T-helper 9 cell (primary cell): ENCODE data around the gene SNRPA1.

Experiments
- DNase-seq: peaks from one replicate; pipeline ENCODE4 v3.0.0-alpha.2; 2020

The SNRPA1 gene

DNA sequence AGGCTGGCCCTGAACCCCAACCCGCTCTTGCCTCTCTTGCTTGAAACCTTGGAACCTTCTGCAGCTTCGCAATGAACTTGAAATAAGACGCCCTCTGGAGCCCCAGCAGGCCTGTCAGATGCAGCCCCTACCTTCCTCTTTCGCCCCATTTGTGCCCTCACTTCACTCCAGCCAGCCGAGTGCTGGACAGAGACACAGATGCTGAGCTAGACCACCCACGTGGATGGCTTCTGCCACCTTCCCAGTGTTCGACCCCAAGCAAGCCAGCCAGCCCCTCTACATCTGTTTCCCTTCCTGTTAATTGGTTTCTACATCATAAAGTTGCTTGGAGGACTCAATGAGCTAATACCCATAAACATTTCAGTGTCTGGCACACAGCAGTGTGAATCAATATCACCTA, 23.8 kb upstream of the SNRPA1 start:
- no peak for DNase-seq

DNA sequence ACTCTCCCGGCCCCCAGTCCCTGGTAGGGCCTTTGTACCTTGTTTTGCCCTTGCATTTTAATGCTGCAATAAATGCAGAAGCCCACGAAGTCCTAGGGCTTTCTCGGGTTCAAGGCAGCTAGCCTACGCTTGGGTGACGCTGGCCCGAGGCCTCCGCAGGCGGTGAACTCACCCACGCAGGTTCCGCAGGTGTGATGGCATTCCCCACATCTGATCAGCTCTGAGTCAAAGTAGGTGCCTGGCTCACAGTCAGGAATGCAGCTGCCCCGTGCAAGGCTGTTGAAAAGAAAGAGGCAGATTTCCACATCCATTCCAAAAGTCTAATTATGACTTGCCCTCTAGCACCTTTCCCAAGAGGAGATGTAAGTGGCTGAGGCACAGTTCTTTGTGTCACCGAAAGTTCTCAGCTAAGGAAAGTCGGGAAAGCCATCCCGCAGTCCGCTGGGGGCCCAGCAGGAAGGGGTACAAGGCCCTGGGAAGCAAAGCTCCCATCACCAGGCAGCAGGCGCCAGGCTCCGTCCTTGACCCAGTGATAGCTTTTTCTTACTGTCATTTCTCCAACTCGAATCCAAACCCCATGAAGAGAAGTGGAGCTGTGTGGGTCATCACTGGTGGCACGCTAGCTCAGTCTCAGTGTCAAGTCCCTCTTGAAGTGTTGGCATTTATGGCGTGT, 23.2 kb upstream of the SNRPA1 start:
- DNase-seq: no peak

DNA sequence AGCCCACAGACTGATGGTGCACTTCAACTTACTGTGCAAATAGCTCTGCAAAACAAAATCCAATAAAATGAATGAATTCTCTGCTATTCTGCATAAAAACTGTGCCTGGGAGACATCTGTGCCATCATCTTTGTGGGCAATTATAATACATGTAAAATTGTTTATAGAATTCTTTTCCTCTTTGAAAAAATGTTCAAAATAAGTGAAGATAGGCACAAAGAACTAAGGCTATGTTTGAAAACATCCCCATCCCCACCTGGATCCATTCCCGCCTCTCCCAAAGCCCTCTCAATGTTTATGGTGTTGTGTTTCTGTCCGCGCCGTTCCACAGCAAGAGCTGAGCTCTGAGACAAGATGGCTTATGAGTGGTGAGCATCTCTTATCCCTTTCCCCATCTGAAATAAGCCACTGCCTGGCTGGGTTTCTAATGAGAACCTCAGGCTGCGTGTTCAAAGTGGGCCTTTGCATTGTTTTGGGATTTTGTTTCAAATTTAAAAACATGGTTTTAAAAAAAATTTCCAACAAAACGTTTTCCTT, 22.4 kb upstream of the SNRPA1 start:
- no peak for DNase-seq

DNA sequence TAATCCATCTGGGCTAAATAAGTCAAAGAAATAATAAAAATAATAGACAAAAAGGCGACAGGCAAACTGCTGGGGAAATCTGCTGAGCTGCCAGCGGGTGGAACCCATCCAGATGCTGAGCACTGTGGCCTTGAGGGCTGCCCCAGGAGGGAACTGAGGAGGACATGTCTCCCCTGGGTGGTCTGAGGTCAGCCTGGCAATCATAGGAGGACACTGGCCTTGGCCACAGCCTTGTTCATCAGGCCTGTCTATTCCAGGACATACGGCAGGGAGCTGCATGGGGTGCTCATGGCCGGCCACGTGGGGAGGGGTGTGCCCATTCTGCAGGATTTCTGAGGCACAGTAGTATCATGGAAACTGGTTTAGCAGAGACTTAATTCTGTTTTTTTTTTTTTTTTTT, 21.5 kb upstream of the SNRPA1 start:
- DNase-seq: no peak

DNA sequence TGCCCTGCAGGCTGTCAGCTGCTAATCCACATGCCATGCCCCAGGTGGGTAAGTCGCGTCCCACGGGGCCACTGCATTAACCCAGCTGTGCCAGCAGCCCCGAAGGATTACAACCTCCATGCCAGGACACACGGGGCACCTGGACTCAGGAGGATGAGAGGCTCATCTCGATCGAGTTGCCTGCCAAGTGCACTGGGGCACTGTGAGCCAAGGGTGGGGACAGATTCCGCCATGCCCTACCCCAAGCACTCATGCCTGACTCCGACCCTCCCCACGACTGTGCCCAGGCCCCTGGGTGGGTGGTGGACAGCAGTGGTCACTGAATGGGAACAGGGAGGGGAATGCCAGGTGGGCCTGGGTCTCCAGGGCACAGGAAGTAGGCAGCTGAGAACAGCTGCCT, 20.7 kb upstream of the SNRPA1 start:
- DNase-seq: no peak

DNA sequence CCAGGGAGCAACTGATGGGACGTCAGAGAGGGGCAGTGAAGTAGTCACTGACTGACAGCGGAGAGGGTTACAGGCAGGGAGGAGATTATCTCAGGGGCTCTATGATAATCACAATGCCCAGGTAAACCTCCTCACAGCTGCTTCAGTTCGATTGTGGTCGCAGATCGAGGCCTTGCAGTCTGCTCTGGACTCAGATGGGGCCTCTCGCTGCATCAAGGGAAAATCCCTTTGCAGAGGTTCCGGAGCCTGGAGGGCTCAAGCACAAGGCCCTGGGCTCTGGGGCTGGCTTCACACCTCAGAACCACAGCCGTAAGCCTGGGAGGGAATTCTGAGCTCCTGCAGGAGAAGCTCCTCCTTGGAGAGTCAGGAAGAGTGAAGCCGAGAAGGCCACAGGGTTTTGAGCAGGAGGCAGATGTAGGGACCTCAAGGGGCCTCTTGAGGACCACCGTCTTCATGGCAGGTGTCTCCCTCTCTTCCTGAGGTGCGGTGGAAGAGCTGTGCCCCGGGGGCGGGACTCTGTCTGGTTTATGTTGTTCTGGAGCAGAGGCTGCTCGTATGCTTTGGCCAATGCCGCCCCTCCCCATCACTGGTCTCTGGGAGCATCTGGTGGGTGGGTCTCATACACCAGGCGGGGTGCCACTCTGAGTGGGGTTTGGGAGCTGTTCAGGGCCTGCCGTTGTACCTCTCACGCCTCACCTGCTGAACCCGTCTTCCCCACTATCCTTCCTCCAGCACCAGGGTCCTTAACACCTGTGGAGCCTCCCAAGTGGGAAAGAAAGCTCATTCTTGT, 19.5 kb upstream of the SNRPA1 start:
- no peak for DNase-seq

DNA sequence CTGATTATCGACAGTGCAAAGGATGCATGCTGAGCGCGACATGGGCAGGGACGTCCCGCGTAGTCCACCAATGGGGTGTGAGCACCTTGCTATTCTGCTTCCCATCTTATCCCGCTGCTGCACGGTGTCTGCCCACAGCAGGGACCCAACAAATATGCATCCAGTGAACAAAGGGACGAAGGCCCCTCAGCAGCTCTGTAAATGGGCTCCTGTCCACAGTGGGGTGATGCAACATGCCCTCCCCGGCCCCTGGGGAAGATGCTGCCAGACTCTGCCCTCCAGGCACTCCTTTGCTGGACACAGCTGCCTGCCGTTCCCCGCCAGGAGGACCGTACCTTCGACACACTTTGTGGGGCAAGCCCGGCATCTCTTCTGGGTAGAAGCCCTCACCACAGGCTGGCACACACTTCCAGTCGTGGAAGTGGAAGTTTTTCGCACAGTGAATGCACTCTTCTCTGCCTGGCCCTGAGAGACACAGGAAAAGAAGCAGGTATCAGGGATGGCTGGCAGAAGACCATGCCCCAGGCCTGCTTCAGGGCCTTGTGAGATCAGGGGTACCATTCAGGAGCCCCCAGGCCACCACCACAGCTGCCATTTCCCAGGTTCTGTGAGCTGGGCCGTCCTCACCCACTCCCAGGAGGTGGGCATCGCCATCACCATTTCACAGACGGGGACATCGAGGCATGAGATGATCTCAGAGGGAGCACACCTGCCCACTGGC, 18.2 kb upstream of the SNRPA1 start:
- DNase-seq: no peak

DNA sequence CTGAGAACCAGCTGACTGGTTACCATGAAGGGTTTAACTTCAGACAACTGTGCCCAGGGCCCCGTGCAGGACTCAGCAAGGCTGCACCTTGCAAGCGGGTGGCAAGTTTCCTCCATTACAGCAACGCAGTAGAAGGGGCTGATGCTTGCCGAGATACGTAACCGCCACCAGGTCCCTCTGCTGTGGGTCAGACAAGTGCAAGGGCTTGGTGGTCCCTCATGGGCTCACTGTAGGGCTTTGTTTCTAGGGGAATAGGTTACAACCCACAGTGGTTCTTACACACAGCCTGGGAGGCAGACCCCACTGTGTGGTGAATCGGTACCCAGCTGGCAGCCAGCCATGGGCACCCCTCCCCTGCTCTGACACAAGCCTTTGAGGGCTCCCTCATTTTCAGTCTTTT, 15.5 kb upstream of the SNRPA1 start:
- DNase-seq: no peak

DNA sequence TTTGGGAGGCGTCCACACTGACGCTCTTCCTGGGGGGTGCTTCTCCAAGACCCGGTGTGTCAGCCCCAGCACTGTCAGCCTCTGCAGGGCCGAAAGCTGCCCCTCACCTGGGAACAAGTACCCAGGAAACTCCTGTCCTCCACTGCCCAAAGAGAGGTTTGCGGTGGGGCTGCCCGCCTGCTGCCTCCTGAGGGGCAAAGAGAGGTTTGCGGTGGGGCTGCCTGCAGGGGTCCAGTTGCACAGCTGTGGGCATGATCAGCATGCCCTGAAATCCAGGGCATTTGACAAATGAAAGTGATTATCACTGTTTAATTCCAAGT, 15.1 kb upstream of the SNRPA1 start:
- no peak for DNase-seq

DNA sequence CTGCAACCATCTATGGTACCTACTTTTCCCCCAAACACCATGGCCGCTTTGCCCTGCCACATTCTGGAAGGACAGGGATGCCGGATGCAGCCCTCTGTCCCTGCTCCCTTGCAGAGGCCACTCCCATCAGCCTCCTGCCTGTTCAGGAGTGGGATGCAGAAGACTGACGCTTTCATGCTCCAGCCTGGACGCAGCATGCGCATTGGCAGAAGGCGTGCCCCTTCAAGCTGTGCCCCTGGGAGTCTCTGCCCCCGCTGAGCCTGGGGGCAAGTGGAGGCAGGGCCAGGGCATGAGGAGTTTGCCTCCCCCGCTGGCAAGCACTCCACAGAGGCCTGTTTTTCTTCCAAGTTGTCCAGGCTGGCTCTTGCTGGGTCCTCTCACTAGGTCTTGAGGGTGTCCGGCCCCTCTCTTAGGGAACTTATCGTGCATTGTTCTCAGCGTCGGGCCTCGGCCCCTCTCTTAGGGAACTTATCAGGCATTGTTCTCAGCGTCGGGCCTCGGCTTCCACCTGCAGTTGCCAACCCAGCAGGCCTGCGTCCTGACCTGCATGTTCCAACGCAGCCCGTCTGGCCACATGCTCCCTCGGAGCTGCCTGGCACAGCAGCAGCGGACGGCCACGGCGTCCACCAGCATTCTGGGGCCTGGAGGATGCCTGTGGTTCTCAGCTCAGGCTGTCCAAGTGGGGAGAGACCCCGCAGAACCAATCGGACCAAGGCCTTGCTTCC, 14.6 kb upstream of the SNRPA1 start:
- DNase-seq: no peak

DNA sequence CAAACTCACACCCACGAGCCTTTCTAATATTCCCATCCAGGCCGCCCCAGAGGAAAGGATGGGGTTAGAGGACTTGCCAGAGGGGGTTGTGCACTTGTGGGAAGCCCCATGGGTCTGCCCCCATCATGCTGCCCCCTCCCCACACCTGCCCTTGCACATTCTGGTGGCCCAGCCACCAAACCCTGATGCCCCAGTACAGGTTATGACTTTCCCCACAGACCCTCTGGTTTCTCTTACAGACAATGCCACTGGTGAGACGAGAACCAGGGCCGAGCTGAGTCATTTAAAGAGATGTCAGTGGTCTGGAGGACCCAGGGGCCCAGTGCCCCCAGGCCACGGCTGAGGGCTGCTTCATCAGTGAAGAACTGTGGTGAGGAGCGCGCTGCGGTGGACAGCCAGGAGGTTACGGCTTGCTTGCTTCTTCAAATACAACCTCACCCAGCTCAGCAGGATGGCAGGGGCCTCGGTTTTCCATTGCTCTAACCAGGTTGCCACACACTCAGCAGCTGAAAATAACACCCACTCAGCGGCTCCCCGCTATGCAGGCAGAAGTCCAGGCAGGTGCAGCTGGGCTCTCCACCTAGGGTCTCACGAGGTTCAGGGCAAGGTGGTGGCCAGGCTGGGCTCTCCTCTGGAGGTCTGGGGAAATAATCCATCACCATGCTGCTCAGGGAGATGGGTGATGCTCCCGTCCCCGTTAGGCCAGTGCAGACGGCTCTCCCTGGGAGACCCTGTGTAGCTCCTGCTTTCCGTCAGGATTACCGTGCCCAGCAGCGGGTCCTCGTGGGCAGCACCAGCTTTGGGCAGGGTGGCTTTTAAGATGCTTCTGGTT, 13.8 kb upstream of the SNRPA1 start:
- no peak for DNase-seq

DNA sequence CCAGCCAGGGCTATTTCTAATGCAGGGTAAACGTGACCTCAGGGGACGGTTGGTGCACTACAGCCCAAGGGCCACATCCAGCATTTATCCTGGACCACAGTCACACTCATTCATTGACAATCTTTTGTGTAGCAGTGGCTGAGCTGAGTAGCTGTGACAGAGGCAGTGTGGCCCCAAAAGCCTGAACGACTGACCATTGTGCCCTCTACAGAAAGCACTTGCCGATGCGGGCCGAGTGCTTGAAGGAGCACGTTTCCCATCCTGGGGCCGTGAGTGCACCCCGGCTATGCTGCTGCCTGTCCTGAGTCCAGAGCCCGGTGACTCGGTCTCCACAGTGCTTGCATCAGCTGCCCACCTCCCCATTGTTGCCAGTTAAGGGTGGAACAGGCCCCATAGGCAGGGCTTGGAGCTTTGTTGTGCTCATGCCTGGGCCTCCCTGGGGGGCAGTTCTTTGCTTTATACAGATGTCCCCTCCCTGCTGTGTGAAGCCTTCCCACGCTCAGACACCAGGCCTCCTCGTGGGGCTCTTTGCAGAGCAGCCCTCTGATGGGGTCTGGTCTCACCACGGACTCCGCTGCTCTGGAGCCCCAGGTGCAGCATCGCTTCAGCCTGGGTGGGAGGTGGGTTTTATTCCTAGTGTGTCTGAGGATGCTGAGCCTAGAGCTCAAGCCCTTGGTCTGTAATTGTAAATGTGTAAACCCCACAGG, 13.0 kb upstream of the SNRPA1 start:
- no peak for DNase-seq

DNA sequence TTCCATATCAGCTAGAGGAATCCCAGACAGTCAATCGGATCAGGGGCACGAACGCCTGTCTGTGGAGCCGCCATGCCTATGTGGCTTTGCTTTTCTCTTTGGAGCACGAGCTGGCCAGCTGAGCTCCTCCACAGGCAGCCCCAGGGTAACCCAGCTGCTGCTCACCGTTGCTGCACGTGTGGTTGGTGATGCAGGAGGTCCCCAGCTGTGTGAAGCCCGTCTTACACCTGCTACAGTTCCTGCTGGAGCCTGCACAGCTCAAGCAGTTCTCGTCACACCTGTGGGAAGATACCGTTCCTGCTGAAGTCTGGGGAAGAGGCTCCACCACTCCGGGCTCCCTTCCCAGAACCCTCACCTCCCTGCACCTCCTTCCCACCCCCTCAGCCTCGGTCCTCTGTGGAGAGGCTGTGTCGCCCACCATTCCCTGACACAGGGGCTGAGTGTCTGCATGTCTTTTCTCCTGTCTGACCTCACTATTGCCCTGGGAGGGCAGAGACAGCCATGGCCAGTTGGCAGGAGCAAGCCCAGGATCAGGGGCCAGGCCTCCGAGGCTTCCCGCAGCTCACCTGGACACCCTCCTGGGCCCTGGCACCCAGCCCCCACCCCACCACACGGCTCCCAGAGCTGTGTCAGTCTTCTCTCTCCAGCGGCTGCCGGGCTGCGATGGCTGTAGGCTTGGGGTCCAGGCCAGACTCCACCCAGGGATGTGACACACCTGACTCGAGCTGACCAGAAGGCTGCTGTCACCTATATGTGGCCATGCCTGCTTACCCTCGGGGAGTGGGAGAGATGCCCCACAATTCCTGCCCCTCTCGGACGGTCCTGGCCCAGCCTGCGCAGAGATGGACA, 12.2 kb upstream of the SNRPA1 start:
- no peak for DNase-seq

DNA sequence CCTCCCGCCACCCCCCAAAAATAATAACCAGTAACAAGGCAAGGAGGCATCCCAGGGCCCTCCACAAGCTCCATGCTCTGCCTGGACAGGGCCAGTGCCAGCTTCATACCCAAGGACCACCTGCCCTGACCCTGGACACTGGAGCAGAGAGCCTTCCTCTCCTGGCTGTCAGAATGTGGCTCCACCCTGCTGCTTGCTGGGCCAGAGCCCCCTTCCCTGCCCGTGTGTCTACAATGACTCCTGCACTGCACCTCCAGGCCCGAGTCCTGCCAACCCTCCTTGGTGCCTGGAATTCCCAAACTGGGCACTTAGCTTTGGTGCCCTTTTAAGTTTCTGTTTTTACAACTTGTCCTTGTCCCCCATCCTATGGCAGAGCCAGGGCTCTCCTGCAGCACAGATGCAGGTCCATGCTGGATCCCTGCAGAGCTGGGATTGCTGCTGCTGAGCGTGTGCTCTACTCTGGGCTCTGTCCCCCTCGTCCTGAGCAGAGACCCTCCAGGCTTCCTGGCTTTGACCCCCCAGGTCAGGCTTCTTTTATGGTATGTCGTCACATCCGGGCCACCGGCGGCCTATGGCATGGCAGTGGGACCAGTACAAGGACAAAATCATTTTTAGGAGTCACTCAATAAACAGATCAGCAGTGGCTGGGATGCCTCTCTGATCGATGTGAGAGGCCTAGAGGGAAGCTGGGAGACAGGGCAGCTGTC, 11.4 kb upstream of the SNRPA1 start:
- DNase-seq: no peak

DNA sequence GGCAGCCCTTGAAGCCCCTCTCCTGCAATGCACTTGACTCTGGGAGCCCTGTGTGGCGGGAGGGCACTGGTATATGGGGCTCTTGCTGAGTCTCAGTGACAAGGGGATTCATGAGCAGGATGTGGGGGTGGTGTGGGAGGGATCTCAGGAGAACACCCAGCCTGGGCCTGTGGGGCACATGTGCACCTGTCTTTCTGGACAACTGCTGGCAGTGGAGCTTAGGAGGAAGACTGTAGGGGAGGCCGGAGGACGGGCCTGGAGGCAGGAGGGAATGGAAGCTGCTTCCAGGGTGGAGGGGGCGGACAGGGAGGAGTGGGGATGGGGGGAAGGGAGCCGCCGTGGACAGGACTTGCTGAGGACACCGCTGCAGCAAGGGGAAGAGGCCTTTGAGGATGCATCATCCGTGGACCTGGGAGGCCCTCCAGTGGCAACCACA, 10.8 kb upstream of the SNRPA1 start:
- no peak for DNase-seq

DNA sequence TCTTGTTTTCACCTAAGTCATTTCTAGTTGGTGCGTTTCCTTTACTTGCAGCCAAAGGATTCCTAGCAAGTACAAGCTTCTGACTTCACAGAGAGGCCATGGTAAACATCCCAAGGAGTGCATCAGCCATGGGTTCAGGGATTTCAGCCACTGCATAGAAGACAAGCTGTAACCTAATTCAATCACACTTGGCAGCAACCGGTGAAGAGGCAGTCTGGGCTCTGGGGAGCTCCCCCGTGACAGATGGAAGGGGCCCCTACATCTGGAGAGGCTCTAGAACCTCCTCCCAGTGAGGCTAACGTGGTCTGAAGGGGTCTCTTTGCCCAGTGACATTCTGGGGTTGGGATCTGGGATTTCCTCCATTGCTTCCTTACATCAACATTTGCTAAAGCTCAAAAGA, 8.4 kb upstream of the SNRPA1 start:
- DNase-seq: no peak

DNA sequence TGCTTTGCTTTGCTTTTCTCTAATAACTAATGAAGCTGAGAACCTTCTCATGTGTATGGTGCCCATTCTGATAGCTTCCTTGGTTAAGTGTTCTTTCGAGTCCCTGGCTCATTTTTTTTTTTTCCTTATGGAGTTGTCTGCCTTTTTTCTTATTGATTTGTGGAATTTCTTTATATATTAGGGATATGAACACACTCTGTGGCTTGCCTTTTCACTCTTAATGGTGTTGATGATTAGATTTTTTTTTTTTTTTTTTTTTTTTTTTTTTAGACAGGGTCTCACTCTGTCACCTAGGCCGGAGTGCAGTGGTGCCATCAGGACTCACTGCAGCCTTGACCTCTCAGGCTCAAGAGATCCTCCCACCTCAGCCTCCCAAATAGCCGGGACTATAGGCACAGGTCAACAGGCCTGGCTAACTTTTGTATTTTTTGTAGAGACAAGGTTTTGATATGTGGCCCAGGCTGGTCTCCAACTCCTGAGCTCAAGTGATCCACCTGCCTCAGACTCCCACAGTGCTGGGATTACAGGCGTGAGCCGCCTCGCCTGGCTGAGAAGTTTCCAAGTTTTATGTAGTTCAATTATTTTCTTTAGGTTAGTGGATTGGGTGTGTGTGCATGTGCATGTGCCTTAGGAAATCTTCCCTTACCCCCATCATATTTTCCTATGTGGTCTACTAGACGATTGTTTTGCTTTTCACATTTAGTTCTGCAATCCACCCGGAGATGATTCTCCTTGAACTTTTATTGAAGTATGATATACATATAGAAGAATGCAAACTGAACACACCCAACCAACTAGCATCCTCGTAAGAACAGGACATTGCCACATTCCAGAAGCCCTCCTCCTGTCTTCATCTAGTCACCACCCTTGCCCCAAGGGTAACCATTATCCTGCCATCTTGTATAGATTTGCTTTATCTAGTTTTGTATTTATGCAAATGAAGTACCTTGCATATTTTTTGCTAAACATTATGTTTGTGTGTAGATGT, 1.7 kb upstream of the SNRPA1 start:
- no peak for DNase-seq

DNA sequence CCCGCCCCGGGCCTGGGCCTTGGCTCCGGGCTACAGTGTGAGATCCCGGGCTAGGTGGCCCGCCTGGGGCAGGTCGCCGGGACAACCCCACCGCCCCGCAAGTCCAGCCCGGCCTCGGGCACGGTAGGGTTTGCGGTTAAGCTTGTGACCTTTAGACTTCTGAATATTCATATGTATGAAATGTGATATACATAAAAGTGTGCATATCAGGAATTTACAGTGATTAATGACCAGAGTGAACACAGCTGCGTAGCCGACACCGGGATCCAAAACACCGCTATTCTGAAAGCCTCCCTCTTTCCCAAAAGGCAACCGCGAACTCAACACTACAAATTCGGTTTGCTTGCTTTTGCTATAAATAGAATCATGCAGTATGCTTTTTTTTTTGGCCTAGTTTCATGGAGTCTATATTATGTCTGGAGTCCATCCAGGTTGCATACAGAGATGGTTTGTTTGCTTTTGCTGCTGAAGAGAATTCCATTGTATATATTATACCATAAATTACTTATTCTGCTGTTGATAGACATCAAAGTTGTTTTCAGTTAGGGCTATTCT, 636 bp upstream of the SNRPA1 start:
- no peak for DNase-seq
